OCI-LY7 (cell line): ENCODE measurements around the gene TINAGL1. TPM values are rescaled to one million over a fixed set of nuclear protein-coding genes. Genes with fewer than 3 reads are reported as not detected.

Source experiments
- BruUV-seq: library from RNA; stranded (reverse); fragments of 400-500 nt; replicated peaks from 2 replicates; lab custom pipeline; 2021; lab: Mats Ljungman, UMichigan
- CTCF ChIA-PET: fragments of 300-600 bp; sonication (Branson Sonifier 250); formaldehyde crosslinking; loops from one replicate; lab custom pipeline; 2022; ENCODE audit warnings: antibody characterized with exemption; ENCODE audit not compliant: unreplicated experiment; lab: Charles Lee
- POLR2A ChIA-PET: fragments of 300-600 bp; sonication (Branson Sonifier 250); formaldehyde crosslinking; loops from one replicate; lab custom pipeline; 2022; ENCODE audit warnings: antibody characterized with exemption; lab: Charles Lee
- DNase-seq: peaks from one replicate; pipeline ENCODE4 v3.0.0-alpha.2; 2015; ENCODE audit warnings: low spot score
- H2AFZ ChIP-seq: fragments of 200-600 bp; sonication (generic), shearing (Covaris generic); 2 replicates; pipeline ENCODE4 v1.6.1; 2014; ENCODE audit warnings: mild to moderate bottlenecking, antibody characterized with exemption, low read length, moderate library complexity
- H3K27ac ChIP-seq: fragments of 200-600 bp; sonication (generic); 2 replicates; pipeline ENCODE4 v1.5.1; 2014; ENCODE audit warnings: mixed run types, low read depth, mild to moderate bottlenecking, moderate library complexity, low read length, inconsistent platforms; ENCODE audit not compliant: poor library complexity, severe bottlenecking
- H3K36me3 ChIP-seq: fragments of 200-600 bp; sonication (generic); 2 replicates; pipeline ENCODE4 v1.6.1; 2014; ENCODE audit warnings: mild to moderate bottlenecking, antibody characterized with exemption, low read length, moderate library complexity, mixed read lengths; ENCODE audit not compliant: insufficient read depth
- H3K4me1 ChIP-seq: fragments of 200-600 bp; sonication (generic); 2 replicates; pipeline ENCODE4 v1.5.1; 2014; ENCODE audit warnings: mild to moderate bottlenecking, low read length; ENCODE audit not compliant: insufficient read depth, poor library complexity, severe bottlenecking
- H3K4me2 ChIP-seq: fragments of 200-600 bp; sonication (generic); 2 replicates; pipeline ENCODE4 v1.6.1; 2014; ENCODE audit warnings: mild to moderate bottlenecking, low read length
- H3K4me3 ChIP-seq: fragments of 200-600 bp; sonication (generic); 2 replicates; pipeline ENCODE4 v1.5.1; 2014; ENCODE audit warnings: mild to moderate bottlenecking, low read depth, low read length; ENCODE audit not compliant: poor library complexity, severe bottlenecking
- H3K79me2 ChIP-seq: fragments of 200-600 bp; sonication (generic); 2 replicates; pipeline ENCODE4 v1.6.1; 2016; ENCODE audit warnings: low read depth, mild to moderate bottlenecking, low read length, moderate library complexity, mixed read lengths; ENCODE audit not compliant: insufficient read depth
- H3K9me2 ChIP-seq: fragments of 200-600 bp; sonication (generic); 2 replicates; pipeline ENCODE4 v1.6.1; 2016; ENCODE audit warnings: mild to moderate bottlenecking, low read length, mixed read lengths; ENCODE audit not compliant: insufficient read depth
- H3K9me3 ChIP-seq: fragments of 200-600 bp; sonication (generic); 2 replicates; pipeline ENCODE4 v1.6.1; 2014; ENCODE audit warnings: mild to moderate bottlenecking, mixed run types, low read length, mixed read lengths
- H4K20me1 ChIP-seq: fragments of 200-600 bp; sonication (generic); 2 replicates; pipeline ENCODE4 v1.6.1; 2014; ENCODE audit warnings: mild to moderate bottlenecking, antibody characterized with exemption, low read length, moderate library complexity, mixed read lengths; ENCODE audit not compliant: insufficient read depth
- CTCF ChIP-seq: fragments of 200-600 bp; sonication (generic); conservative IDR thresholded peaks from 2 replicates; pipeline ENCODE4 v1.5.1; 2014; ENCODE audit warnings: mild to moderate bottlenecking, antibody characterized with exemption, low read length, moderate library complexity, mixed read lengths
- EZH2phosphoT487 ChIP-seq: fragments of 200-600 bp; sonication (generic); IDR thresholded peaks from 2 replicates; pipeline ENCODE4 v1.6.1; 2018; ENCODE audit warnings: low read depth, borderline replicate concordance, mild to moderate bottlenecking, mixed run types, antibody characterized with exemption, low read length, moderate library complexity, mixed read lengths
- intact Hi-C: fragments of 100-400 bp; cut with micrococcal nuclease; formaldehyde crosslinking; loops from one replicate; pipeline ENCODE4 v1.10.0; 2022; ENCODE audit not compliant: unreplicated experiment
- total RNA-seq, 2 experiments: library from RNA; depleted of rRNA in 1 of 2; stranded (reverse); fragments of >200 nt in 1 of 2; shearing (Covaris generic) in 1 of 2; gene quantifications; 2 replicates each; pipeline ENCODE4 v1.2.3, GENCODE V29; 2014 to 2022

TINAGL1 gene
- total RNA-seq, 2 experiments from 2014 or later: 0.17 TPM; not detected in 1

- Histone ChIP-seq H3K9me3 (no peaks in the 10 kb centered on the region), H3K36me3 (no peaks in the 10 kb centered on the region), H3K4me1 (peaks cover 10% of the 10 kb centered on the region), H3K4me3 (no peak overlapping the region), H3K27ac (no peak overlapping the region), H2AFZ (no peak overlapping the region), H4K20me1 (no peaks in the 10 kb centered on the region), H3K9me2 (no peaks in the 10 kb centered on the region), H3K79me2 (no peaks in the 10 kb centered on the region), H3K4me2 (no peak overlapping the region)
- no TSS peak for BruUV-seq
- CTCF ChIA-PET: no interaction called here
- DNase-seq: no peak
- intact Hi-C loops: no loop called here
- POLR2A ChIA-PET: interaction anchor here (0.6 kb wide), 1 partner anchor 133 kb away, joined by 4 read pairs; no protein-coding TSS in a partner anchor
- TF ChIP-seq CTCF: no peak
- TF ChIP-seq EZH2phosphoT487: no peak
Observed at GRCh38 chr1:31607360-31607759, 31.0 kb downstream of the TINAGL1 start.

GRCh38 chr1:31609514-31610118 lies 33.3 kb downstream of the TINAGL1 start:
- no peak overlapping the region for H3K4me2 ChIP-seq
- ChIA-PET POLR2A (no interaction called here), CTCF (no interaction called here)
- BruUV-seq: no TSS peak
- intact Hi-C loops: no loop called here
- no peak overlapping the region for H3K4me3 ChIP-seq
- TF ChIP-seq EZH2phosphoT487: no peak
- no peak for TF ChIP-seq CTCF
- H3K36me3 ChIP-seq: no peaks in the 10 kb centered on the region
- H3K9me2 ChIP-seq: no peaks in the 10 kb centered on the region
- H4K20me1 ChIP-seq: no peaks in the 10 kb centered on the region
- no peak for DNase-seq
- H2AFZ ChIP-seq: no peak overlapping the region
- H3K4me1 ChIP-seq: peaks cover 10% of the 10 kb centered on the region
- H3K9me3 ChIP-seq: no peaks in the 10 kb centered on the region
- H3K79me2 ChIP-seq: no peaks in the 10 kb centered on the region
- no peak overlapping the region for H3K27ac ChIP-seq

DNA sequence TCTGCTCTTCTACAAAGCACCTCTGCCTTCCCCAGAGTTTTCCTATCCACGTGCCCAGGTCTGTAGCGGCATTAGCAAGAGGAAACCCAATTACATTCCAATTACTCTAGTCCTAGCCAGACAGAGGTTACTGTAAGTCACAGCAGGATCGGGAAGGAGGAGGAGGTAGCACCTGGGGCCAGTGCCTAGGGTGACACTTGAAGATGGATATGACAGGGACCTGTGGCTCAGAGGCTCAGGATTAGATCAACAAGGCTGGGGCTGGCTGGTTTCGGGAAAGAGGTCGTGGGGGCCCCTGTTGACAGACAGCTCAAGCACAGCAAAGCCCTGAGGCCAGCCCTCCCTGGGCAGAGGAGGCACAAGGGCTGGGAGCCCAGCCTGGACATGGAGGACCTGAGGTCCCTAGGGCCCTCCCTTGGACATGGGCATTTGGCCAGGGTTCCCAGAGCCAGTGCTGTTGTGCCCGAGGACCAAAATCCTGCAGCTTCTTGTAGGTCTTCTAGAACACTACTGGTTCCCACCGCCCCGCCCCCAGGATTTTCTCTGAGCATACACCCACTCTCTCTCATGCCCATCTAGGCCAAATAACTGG lies 38.2 kb downstream of the TINAGL1 start:
- Histone ChIP-seq H3K4me2 (no peak overlapping the region), H2AFZ (no peak overlapping the region), H3K79me2 (no peaks in the 10 kb centered on the region), H3K36me3 (no peaks in the 10 kb centered on the region), H4K20me1 (no peaks in the 10 kb centered on the region), H3K27ac (no peak overlapping the region), H3K9me2 (no peaks in the 10 kb centered on the region), H3K4me3 (no peak overlapping the region), H3K9me3 (no peaks in the 10 kb centered on the region), H3K4me1 (no peaks in the 10 kb centered on the region)
- ChIA-PET POLR2A (no interaction called here), CTCF (no interaction called here)
- no peak for DNase-seq
- intact Hi-C loops: no loop called here
- no peak for TF ChIP-seq CTCF
- TF ChIP-seq EZH2phosphoT487: no peak
- BruUV-seq: no TSS peak
